ENCODE data around the gene KDM2B.

Gene KDM2B

DNA sequence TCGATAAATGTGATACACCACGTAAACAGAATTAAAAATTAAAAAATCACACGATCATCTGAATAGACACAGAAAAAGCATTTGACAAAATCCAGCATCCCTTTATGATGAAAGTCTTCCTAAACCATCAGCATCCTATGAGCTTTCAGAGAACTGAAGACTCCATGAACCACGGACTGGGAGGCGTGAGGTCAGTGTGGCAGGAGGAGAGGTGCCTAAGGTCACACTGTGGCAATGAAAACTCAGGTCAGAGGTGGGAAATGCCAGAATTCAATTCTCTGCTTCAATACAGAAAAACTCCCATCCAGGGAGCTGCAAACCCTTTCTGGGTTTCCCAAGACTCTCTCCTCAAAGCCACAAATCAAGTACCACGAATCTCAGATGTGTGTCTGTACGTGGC, 51.6 kb downstream of the KDM2B start:
- peaks cover 13% of the 10 kb centered on the region for H3K79me2 ChIP-seq (ENCODE audit: insufficient read depth, low read length)
- ATAC-seq (ENCODE audit: insufficient read depth, low read depth): no peak

GRCh38 chr12:121525411-121525810, 55.4 kb downstream of the KDM2B start:
- DNase-seq (no peak), ATAC-seq (ENCODE audit: insufficient read depth, low read depth) (no peak)
- Histone ChIP-seq H3K36me3 (ENCODE audit: insufficient read depth, low read length) (peaks cover 52% of the 10 kb centered on the region), H3K4me1 (ENCODE audit: insufficient read depth, low read length) (0 out of 2 replicates have a peak, but pooled peaks cover under 1% of the 10 kb centered on the region), H3K4me3 (ENCODE audit: low read depth in 1 of 2, low read length in 2 of 2) (no peak overlapping the region), H4K20me1 (ENCODE audit: insufficient read depth, low read length) (peaks cover 10% of the 10 kb centered on the region), H3K79me2 (ENCODE audit: insufficient read depth, low read length) (peaks cover 18% of the 10 kb centered on the region; the same call in 1 of the 2 replicates), H3K4me2 (ENCODE audit: insufficient read depth, low read length) (no peak overlapping the region), H3K9me3 (ENCODE audit: insufficient read depth, low read length, severe bottlenecking) (no peaks in the 10 kb centered on the region), H3K27ac (ENCODE audit: low read length) (no peak overlapping the region), H2AFZ (ENCODE audit: low read depth, low read length) (no peak overlapping the region), H3K9ac (ENCODE audit: low read depth, low read length) (no peak overlapping the region), H3K27me3 (ENCODE audit: insufficient read depth, low read length, poor library complexity) (no peaks in the 10 kb centered on the region)
- TF ChIP-seq CTCF (IDR thresholded peaks at IDR 0.05; ENCODE audit: borderline replicate concordance, extremely low read depth, low read length, poor library complexity, severe bottlenecking): no peak
- TF ChIP-seq EZH2 (IDR thresholded peaks at IDR 0.05; ENCODE audit: borderline replicate concordance, low read depth, low read length, severe bottlenecking): no peak

More for the DNA sequence above, 51.6 kb downstream of the KDM2B start:
- Histone ChIP-seq H3K9ac (ENCODE audit: low read depth, low read length) (no peak overlapping the region), H4K20me1 (ENCODE audit: insufficient read depth, low read length) (peaks cover 12% of the 10 kb centered on the region; the same call in 1 of the 2 replicates), H3K4me1 (ENCODE audit: insufficient read depth, low read length) (peaks cover 10% of the 10 kb centered on the region), H3K27ac (ENCODE audit: low read length) (no peak overlapping the region), H2AFZ (ENCODE audit: low read depth, low read length) (no peak overlapping the region), H3K4me2 (ENCODE audit: insufficient read depth, low read length) (no peak overlapping the region), H3K9me3 (ENCODE audit: insufficient read depth, low read length, severe bottlenecking) (no peaks in the 10 kb centered on the region), H3K4me3 (ENCODE audit: low read depth in 1 of 2, low read length in 2 of 2) (no peak overlapping the region), H3K36me3 (ENCODE audit: insufficient read depth, low read length) (peaks cover 60% of the 10 kb centered on the region), H3K27me3 (ENCODE audit: insufficient read depth, low read length, poor library complexity) (no peaks in the 10 kb centered on the region)
- no peak for TF ChIP-seq EZH2 (IDR thresholded peaks at IDR 0.05; ENCODE audit: borderline replicate concordance, low read depth, low read length, severe bottlenecking)
- no peak for DNase-seq

DNA sequence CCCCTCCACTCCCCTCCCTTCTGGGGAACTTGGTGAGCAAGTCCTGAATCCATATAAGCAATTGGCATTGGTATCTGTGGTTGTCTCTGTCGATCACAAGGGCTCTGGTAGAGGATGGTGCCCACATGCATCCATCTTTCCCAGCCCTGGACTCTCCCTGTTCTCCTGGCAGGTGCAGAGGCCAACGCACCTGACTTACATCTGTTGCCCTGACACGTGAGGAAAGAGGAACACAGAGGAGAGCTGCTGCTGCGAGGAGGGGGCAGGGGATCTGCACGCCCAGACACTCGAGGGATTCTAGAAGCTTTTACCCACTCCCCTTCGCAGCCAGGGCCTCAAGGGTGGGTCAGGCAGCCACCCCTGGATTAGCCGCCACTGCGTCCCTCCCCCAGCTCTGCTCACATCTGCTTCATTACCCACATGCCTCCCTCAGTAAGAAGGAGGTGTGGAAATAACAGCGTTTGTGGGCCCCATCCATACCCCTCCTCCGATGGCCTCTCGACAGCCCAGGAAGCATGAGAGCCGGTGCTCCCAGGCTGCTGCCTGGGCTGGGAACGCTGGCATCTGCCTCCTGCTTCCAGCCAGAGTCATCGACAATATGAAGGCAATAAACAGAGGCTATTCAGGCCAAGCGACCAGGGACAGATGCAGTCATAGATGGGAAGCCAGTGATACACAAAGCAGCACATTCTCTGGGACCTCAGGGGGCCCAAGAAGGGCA, 56.5 kb downstream of the KDM2B start:
- TF ChIP-seq CTCF (IDR thresholded peaks at IDR 0.05; ENCODE audit: borderline replicate concordance, extremely low read depth, low read length, poor library complexity, severe bottlenecking) (no peak), EZH2 (IDR thresholded peaks at IDR 0.05; ENCODE audit: borderline replicate concordance, low read depth, low read length, severe bottlenecking) (no peak)
- H3K79me2 ChIP-seq (ENCODE audit: insufficient read depth, low read length): peaks cover 18% of the 10 kb centered on the region; the same call in 1 of the 2 replicates
- no peak overlapping the region for H3K27ac ChIP-seq (ENCODE audit: low read length)
- DNase-seq: no peak
- no peaks in the 10 kb centered on the region for H3K4me1 ChIP-seq (ENCODE audit: insufficient read depth, low read length)
- H2AFZ ChIP-seq (ENCODE audit: low read depth, low read length): no peak overlapping the region
- no peak overlapping the region for H3K4me2 ChIP-seq (ENCODE audit: insufficient read depth, low read length)
- H3K9me3 ChIP-seq (ENCODE audit: insufficient read depth, low read length, severe bottlenecking): no peaks in the 10 kb centered on the region
- no peak overlapping the region for H3K4me3 ChIP-seq (ENCODE audit: low read depth in 1 of 2, low read length in 2 of 2)
- H3K27me3 ChIP-seq (ENCODE audit: insufficient read depth, low read length, poor library complexity): no peaks in the 10 kb centered on the region
- H3K9ac ChIP-seq (ENCODE audit: low read depth, low read length): no peak overlapping the region
- H3K36me3 ChIP-seq (ENCODE audit: insufficient read depth, low read length): peaks cover 57% of the 10 kb centered on the region
- peaks cover 10% of the 10 kb centered on the region for H4K20me1 ChIP-seq (ENCODE audit: insufficient read depth, low read length)
- no peak for ATAC-seq (ENCODE audit: insufficient read depth, low read depth)

GRCh38 chr12:121523741-121524140, 57.1 kb downstream of the KDM2B start:
- H3K9ac ChIP-seq (ENCODE audit: low read depth, low read length): no peak overlapping the region
- H3K27me3 ChIP-seq (ENCODE audit: insufficient read depth, low read length, poor library complexity): no peaks in the 10 kb centered on the region
- no peak overlapping the region for H3K4me3 ChIP-seq (ENCODE audit: low read depth in 1 of 2, low read length in 2 of 2)
- ATAC-seq (ENCODE audit: insufficient read depth, low read depth) (no peak), DNase-seq (no peak)
- H4K20me1 ChIP-seq (ENCODE audit: insufficient read depth, low read length): peaks cover 10% of the 10 kb centered on the region
- TF ChIP-seq CTCF (IDR thresholded peaks at IDR 0.05; ENCODE audit: borderline replicate concordance, extremely low read depth, low read length, poor library complexity, severe bottlenecking) (no peak), EZH2 (IDR thresholded peaks at IDR 0.05; ENCODE audit: borderline replicate concordance, low read depth, low read length, severe bottlenecking) (no peak)
- H3K79me2 ChIP-seq (ENCODE audit: insufficient read depth, low read length): peaks cover 16% of the 10 kb centered on the region
- no peaks in the 10 kb centered on the region for H3K4me1 ChIP-seq (ENCODE audit: insufficient read depth, low read length)
- H3K27ac ChIP-seq (ENCODE audit: low read length): no peak overlapping the region
- H2AFZ ChIP-seq (ENCODE audit: low read depth, low read length): no peak overlapping the region
- no peaks in the 10 kb centered on the region for H3K9me3 ChIP-seq (ENCODE audit: insufficient read depth, low read length, severe bottlenecking)
- H3K36me3 ChIP-seq (ENCODE audit: insufficient read depth, low read length): peaks cover 60% of the 10 kb centered on the region
- H3K4me2 ChIP-seq (ENCODE audit: insufficient read depth, low read length): no peak overlapping the region
